Neutrophil (primary cell): ENCODE data around the gene TPSD1.
"Not testable (repeated sequence)": the region's sequence is repeated elsewhere in the genome, so short reads cannot be mapped to it uniquely, and the experiment has no call there.

Source experiments
- H3K27ac ChIP-seq: fragments of 200-600 bp; sonication (generic); 2 replicates; pipeline ENCODE4 v1.5.1; 2016; ENCODE audit warnings: mild to moderate bottlenecking, moderate library complexity
- H3K27me3 ChIP-seq: fragments of 200-600 bp; sonication (generic); 2 replicates; pipeline ENCODE4 v1.6.0; 2016; ENCODE audit warnings: mild to moderate bottlenecking
- H3K36me3 ChIP-seq: fragments of 200-600 bp; sonication (generic); 2 replicates; pipeline ENCODE4 v1.5.1; 2017
- H3K4me1 ChIP-seq, 2 experiments: fragments of 200-600 bp in 1 of 2; sonication (generic) in 1 of 2; 1 replicate in 1 of 2; 2 replicates in 1 of 2; pipeline versions ENCODE4 v1.5.1 to v1.6.1; 2013 to 2016; ENCODE audit warnings: low read depth in 1 of 2, low read length in 1 of 2, mild to moderate bottlenecking in 1 of 2, moderate library complexity in 1 of 2; ENCODE audit not compliant: control insufficient read depth in 1 of 2, insufficient read depth in 1 of 2
- H3K4me3 ChIP-seq, 2 experiments: fragments of 200-600 bp in 1 of 2; sonication (generic) in 1 of 2; 1 replicate in 1 of 2; 2 replicates in 1 of 2; pipeline ENCODE4 v1.5.1; 2013 to 2016; ENCODE audit warnings: low read depth in 1 of 2, low read length in 1 of 2, mild to moderate bottlenecking in 1 of 2, moderate library complexity in 1 of 2
- H3K9me3 ChIP-seq: fragments of 200-600 bp; sonication (generic); 2 replicates; pipeline ENCODE4 v1.5.1; 2016
- TF ChIP-seq, protein P1 (sequence below): fragments of 200-600 bp; sonication (generic); IDR thresholded peaks from 2 replicates; pipeline ENCODE4 v1.5.1; 2016; ENCODE audit warnings: antibody characterized with exemption

The TPSD1 gene

DNA sequence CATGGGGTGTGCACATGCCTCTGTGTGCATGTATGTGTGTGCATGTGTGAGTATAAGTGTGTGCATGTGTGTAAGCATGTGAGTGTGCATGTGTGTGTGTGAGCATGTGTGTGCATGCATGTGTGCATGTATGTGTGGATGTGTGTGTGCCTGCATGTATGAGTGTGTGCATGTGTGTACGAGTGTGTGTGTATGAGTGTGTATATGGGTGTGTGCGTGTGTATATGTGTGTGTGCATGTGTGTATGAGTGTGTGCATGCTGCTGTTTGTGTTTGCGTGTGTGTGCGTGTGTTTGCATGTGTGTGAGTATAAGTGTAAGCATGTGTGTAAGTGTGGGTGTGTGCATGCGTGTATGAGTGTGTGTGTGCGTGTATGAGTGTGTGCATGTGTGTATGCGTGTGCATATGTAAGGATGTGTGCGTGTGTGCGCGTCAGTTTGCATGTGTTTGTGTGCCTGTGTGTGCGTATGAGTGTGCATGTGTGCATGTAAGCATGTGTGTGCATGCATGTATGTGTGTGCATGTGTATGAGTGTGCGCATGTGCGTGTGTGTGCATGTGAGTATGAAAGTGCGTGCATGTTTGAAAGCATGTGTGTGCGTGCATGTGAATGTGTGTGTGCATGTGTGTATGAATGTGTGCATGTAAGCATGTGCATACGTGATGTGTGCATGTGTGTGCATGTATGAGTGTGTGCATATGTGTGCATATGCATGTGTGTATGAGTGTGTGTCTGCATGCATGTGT lies 8.6 kb downstream of the TPSD1 start:
- TF ChIP-seq, protein P1, sequence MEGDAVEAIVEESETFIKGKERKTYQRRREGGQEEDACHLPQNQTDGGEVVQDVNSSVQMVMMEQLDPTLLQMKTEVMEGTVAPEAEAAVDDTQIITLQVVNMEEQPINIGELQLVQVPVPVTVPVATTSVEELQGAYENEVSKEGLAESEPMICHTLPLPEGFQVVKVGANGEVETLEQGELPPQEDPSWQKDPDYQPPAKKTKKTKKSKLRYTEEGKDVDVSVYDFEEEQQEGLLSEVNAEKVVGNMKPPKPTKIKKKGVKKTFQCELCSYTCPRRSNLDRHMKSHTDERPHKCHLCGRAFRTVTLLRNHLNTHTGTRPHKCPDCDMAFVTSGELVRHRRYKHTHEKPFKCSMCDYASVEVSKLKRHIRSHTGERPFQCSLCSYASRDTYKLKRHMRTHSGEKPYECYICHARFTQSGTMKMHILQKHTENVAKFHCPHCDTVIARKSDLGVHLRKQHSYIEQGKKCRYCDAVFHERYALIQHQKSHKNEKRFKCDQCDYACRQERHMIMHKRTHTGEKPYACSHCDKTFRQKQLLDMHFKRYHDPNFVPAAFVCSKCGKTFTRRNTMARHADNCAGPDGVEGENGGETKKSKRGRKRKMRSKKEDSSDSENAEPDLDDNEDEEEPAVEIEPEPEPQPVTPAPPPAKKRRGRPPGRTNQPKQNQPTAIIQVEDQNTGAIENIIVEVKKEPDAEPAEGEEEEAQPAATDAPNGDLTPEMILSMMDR = no peak
- no peak overlapping the region for H3K27ac ChIP-seq
- no peaks in the 10 kb centered on the region for H3K36me3 ChIP-seq
- no peak overlapping the region for H3K4me3 ChIP-seq
- no peaks in the 10 kb centered on the region for H3K4me1 ChIP-seq
- no peaks in the 10 kb centered on the region for H3K9me3 ChIP-seq
- peaks cover 39% of the 10 kb centered on the region for H3K27me3 ChIP-seq

DNA sequence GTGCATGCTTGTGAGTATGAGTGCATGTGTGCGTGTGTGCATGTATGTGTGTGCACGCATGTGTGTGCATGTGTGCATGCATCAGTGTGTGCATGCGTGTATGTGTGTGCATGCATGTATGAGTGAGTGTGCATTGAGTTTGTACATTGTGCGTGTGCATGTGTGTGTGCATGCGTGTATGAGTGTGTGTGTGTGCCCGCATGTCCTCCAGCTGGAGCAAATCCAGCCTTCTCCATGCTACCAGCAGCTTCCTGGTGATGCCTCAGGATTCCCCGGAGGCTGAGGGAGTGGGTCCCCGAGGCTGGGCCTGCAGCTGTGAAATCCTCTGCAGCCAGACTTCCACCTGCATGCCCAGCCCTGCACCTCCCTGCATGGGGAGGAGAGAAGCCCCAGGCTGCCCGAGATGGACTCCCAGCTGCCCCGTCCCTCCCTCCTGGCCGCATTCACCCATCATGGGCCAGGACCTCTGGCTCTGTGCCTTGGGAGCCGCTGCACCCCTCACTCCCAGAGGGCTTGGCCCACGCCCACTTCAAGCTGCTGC lies 9.3 kb downstream of the TPSD1 start:
- TF ChIP-seq, protein P1 = no peak
- no peak overlapping the region for H3K27ac ChIP-seq

DNA sequence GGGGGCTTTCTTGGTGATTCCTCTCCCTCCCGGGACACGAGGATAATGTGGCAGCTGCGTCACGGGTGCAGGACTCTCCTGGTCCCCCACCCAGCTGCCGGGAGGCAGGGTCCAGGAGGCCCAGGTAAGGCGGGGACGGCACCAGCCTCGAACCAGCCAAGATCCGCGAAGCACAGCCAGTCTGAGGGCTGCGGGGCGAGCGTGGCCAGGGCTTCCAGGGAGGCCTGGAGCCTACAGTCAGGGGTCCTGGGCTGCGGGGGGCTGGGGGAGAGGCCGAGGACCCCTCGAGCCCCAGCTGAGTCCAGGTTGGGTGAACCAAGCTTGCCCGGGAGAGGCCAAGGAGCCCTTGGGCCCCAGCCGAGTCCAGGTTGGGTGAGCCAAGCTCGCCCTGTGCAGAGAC lies 10.0 kb downstream of the TPSD1 start:
- Histone ChIP-seq H3K27ac (no peak overlapping the region), H3K4me3 (no peak overlapping the region), H3K27me3 (peaks cover 26% of the 10 kb centered on the region), H3K4me1 (no peaks in the 10 kb centered on the region), H3K9me3 (no peaks in the 10 kb centered on the region), H3K36me3 (no peaks in the 10 kb centered on the region)
- TF ChIP-seq, protein P1 = no peak

More for the DNA sequence above, 9.3 kb downstream of the TPSD1 start:
- H3K4me1 ChIP-seq = no peaks in the 10 kb centered on the region
- H3K9me3 ChIP-seq = no peaks in the 10 kb centered on the region
- H3K36me3 ChIP-seq = no peaks in the 10 kb centered on the region
- H3K4me3 ChIP-seq = no peak overlapping the region
- peaks cover 32% of the 10 kb centered on the region for H3K27me3 ChIP-seq

DNA sequence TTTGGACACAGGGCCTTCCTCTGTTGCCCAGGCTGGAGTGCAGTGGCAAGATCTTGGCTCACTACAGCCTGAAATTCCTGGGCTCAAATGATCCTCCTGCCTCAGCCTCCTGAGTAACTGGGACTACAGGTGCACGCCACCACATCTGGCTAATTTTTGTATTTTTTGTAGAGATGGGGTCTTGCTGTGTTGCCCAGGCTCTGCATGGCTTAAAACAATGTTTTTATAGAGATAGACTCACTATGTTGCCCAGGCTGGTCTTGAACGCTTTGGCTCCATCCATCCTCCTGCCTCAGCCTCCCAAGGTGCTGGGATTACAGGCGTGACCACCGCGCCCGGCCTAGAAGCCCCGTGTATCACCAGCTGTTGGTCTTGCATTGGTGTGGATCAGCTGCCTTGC lies 13.5 kb downstream of the TPSD1 start:
- not testable (repeated sequence) for H3K9me3 ChIP-seq, H3K4me3 ChIP-seq, H3K4me1 ChIP-seq, H3K27ac ChIP-seq, H3K36me3 ChIP-seq
- H3K27me3 ChIP-seq = peaks cover 11% of the 10 kb centered on the region

DNA sequence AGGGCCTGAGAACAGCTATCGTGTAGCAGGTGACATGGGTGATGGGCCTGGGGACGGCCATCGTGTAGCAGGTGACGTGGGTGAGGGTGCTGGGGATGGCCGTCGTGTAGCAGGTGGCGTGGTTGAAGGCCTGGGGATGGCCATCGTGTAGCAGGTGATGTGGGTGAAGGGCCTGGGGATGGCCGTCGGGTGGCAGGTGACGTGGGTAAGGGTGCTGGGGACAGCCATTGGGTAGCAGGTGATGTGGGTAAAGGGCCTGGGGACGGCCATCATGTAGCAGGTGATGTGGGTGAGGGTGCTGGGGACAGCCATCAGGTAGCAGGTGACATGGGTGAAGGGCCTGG lies 15.5 kb downstream of the TPSD1 start:
- H3K27me3 ChIP-seq = peaks cover 19% of the 10 kb centered on the region
- no peaks in the 10 kb centered on the region for H3K4me1 ChIP-seq
- no peaks in the 10 kb centered on the region for H3K36me3 ChIP-seq
- TF ChIP-seq, protein P1 = no peak
- H3K4me3 ChIP-seq = no peak overlapping the region
- no peaks in the 10 kb centered on the region for H3K9me3 ChIP-seq
- H3K27ac ChIP-seq = no peak overlapping the region

DNA sequence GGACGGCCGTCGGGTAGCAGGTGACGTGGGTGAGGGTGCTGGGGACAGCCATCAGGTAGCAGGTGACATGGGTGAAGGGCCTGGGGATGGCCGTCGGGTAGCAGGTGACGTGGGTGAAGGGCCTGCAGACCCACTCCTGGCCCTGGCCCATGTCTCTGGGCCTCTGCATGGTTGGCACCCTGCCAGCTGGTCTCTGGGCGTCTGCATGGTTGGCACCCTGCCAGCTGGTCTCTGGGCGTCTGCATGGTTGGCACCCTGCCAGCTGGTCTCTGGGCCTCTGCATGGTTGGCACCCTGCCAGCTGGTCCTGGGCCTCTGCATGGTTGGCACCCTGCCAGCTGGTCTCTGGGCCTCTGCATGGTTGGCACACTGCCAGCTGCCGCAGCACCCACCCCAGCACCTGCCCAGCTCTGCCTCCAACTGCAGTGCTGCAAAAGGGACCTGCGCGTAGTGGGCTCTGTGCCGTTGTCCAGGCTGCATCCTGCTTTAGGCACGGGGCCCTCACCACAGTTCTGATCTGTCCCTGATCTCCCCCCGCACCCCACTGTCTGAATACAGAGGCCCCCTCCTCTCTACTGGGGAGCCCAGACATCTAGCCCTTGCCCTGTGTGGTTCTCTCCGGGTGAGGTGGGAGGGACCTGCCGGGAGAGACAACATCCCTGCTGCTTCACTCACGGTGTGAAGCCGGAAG lies 16.0 kb downstream of the TPSD1 start:
- not testable (repeated sequence) for H3K36me3 ChIP-seq, H3K4me1 ChIP-seq, H3K27ac ChIP-seq, H3K4me3 ChIP-seq, H3K9me3 ChIP-seq
- peaks cover 24% of the 10 kb centered on the region for H3K27me3 ChIP-seq
